ENCODE measurements around the gene DEPDC1B.
A peak's percentile ranks its signal among the peaks of the same experiment; 100 is the strongest.
"Not testable (repeated sequence)": the region's sequence is repeated elsewhere in the genome, so short reads cannot be mapped to it uniquely, and the experiment has no call there.

DEPDC1B gene

GRCh38 chr5:60604771-60605170 lies 95.2 kb downstream of the DEPDC1B start:
- H3K27ac Mint-ChIP-seq, result no peak overlapping the region
- H3K27me3 Mint-ChIP-seq (ENCODE audit: low read depth), result no peaks in the 10 kb centered on the region
- H3K36me3 Mint-ChIP-seq (ENCODE audit: low read depth), result peaks cover 15% of the 10 kb centered on the region
- no peak for DNase-seq (ENCODE audit: low spot score)
- H3K4me3 Mint-ChIP-seq, result no peak overlapping the region
- no peaks in the 10 kb centered on the region for H3K9me3 Mint-ChIP-seq
- peaks cover 10% of the 10 kb centered on the region for H3K4me1 Mint-ChIP-seq (ENCODE audit: low read depth)

DNA sequence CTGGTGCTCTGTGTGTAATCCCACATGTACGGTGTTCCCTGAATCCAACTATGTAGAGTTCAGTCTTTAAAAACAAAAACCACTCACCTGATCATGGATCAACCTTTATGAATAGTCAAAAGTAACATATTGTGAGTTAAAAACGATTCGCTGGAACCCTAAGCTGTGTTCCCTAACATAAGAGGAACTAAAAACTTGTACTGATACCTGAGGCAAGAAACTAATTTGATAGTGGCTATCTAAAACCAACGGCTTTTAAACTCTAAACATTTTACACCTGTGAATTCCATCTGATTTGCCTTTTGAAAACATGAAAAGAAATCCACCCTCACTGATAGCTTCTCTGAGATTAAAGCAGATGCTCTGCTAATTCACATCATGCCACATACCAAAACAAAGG lies 101.5 kb downstream of the DEPDC1B start:
- Mint-ChIP-seq H3K27ac (no peak overlapping the region), H3K9me3 (peaks cover 5% of the 10 kb centered on the region), H3K4me1 (ENCODE audit: low read depth) (peaks cover 34% of the 10 kb centered on the region), H3K36me3 (ENCODE audit: low read depth) (peaks cover 33% of the 10 kb centered on the region), H3K4me3 (peak overlapping the region; percentile 39), H3K27me3 (ENCODE audit: low read depth) (no peaks in the 10 kb centered on the region)
- DNase-seq (ENCODE audit: low spot score), result no peak

DNA sequence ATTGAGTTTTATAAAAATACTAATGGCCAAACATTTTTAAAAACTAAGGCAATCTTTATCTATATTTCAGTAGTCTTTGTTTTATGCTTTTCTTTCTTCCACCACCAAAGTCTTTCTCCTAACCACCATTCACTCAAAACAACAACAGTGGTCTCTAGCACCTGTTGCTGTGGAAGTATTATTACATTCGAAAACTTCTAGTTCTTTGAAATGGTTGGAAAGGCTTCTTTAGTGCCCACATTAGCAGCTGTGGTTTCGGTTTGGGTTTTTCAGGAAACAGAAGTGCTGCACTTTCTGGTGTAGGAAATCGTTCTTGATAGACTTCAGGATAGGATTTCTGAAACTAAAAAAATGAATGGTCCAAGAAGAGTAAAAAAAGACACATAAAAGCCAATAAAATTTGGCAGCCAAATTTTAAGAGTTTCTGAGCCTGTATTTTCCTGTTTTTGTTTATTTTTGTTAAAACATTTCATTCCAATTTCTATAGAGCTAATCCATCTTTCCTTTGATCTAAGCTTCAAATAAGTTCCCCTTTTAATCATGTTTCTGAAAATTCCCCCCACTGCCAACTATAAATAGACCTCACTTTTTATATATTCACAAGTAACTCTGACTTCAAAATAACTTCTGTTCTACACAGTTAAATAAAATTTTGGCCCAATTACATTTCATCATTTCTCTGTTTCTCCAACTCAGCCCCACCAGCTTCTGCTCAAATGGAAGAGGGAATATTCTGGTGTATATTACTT lies 102.2 kb downstream of the DEPDC1B start:
- Mint-ChIP-seq H3K27me3 (ENCODE audit: low read depth) (no peaks in the 10 kb centered on the region), H3K27ac (peak overlapping the region; percentile 2), H3K4me3 (peak overlapping the region; percentile 39), H3K9me3 (peaks cover 5% of the 10 kb centered on the region), H3K4me1 (ENCODE audit: low read depth) (peaks cover 34% of the 10 kb centered on the region), H3K36me3 (ENCODE audit: low read depth) (peaks cover 31% of the 10 kb centered on the region)
- peak; percentile 17 for DNase-seq (ENCODE audit: low spot score)

DNA sequence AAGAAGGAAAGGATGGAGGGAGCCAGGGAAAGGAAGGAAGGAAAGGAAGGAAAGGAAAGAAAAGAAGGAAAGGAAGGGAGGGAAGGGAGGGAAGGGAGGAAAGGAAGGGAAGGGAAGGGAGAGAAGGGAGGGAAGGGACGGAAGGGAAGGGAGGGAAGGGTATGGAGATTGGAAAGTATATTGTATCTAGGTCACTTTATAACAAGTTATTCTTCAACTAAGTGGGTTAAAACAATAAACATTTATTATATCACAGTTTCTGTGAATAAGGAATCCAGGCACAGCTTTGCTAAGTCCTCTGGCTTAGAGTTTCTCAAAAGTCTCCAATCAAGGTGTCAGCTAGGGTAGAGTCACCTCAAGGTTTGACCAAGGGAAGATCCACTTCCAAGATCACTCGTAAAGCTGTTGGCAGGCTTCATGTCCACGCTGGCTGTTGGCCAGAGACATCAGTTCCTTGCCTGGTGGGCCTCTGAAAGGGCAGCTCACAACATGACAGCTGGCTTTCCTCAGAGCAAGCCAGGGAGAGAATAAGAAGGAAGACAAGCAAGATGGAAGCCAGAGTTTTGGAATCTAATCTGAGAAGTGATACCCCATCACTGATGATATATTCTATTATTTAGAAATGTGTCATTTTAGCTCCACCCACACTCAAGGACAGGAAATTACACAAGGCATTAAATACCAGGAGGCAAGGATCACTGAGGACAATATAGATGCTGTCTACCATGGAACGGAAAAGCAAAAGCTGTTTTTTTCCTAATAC lies 105.1 kb downstream of the DEPDC1B start:
- peaks cover 5% of the 10 kb centered on the region for H3K9me3 Mint-ChIP-seq
- H3K4me1 Mint-ChIP-seq (ENCODE audit: low read depth), result peaks cover 28% of the 10 kb centered on the region
- no peak overlapping the region for H3K27ac Mint-ChIP-seq
- H3K4me3 Mint-ChIP-seq, result no peak overlapping the region
- DNase-seq (ENCODE audit: low spot score), result no peak
- no peaks in the 10 kb centered on the region for H3K27me3 Mint-ChIP-seq (ENCODE audit: low read depth)
- peaks cover 27% of the 10 kb centered on the region for H3K36me3 Mint-ChIP-seq (ENCODE audit: low read depth)

- H3K4me3 Mint-ChIP-seq, result no peak overlapping the region
- no peaks in the 10 kb centered on the region for H3K27me3 Mint-ChIP-seq (ENCODE audit: low read depth)
- DNase-seq (ENCODE audit: low spot score), result no peak
- peaks cover 3% of the 10 kb centered on the region for H3K4me1 Mint-ChIP-seq (ENCODE audit: low read depth)
- no peak overlapping the region for H3K27ac Mint-ChIP-seq
- peaks cover 3% of the 10 kb centered on the region for H3K9me3 Mint-ChIP-seq
- peaks cover 15% of the 10 kb centered on the region for H3K36me3 Mint-ChIP-seq (ENCODE audit: low read depth)
Observed at GRCh38 chr5:60590172-60590571, 109.8 kb downstream of the DEPDC1B start.

DNA sequence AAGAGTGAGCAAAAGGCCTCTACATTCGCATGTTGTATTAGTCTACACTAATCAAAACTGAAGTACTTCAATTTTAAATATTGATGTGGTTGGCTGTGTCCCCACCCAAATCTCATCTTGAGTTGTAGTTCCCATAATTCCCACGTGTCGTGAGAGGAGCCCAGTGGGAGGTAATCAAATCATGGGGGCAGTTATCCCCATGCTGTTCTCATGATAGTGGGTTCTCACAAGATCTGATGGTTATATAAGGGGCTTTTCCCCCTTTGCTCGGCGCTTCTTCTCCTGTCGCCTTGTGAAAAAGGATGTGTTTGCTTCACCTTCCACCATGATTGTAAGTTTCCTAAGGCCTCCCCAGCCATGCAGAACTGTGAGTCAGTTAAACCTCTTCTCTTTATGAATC lies 112.7 kb downstream of the DEPDC1B start:
- not testable (repeated sequence) for H3K9me3 Mint-ChIP-seq; H3K36me3 Mint-ChIP-seq (ENCODE audit: low read depth); H3K27ac Mint-ChIP-seq; H3K4me3 Mint-ChIP-seq; DNase-seq (ENCODE audit: low spot score); H3K4me1 Mint-ChIP-seq (ENCODE audit: low read depth); H3K27me3 Mint-ChIP-seq (ENCODE audit: low read depth)

GRCh38 chr5:60586307-60586901 lies 113.6 kb downstream of the DEPDC1B start:
- no peak overlapping the region for H3K4me3 Mint-ChIP-seq
- peaks cover 11% of the 10 kb centered on the region for H3K36me3 Mint-ChIP-seq (ENCODE audit: low read depth)
- peaks cover 6% of the 10 kb centered on the region for H3K4me1 Mint-ChIP-seq (ENCODE audit: low read depth)
- no peak for DNase-seq (ENCODE audit: low spot score)
- H3K9me3 Mint-ChIP-seq, result peaks cover 3% of the 10 kb centered on the region
- no peak overlapping the region for H3K27ac Mint-ChIP-seq
- no peaks in the 10 kb centered on the region for H3K27me3 Mint-ChIP-seq (ENCODE audit: low read depth)

DNA sequence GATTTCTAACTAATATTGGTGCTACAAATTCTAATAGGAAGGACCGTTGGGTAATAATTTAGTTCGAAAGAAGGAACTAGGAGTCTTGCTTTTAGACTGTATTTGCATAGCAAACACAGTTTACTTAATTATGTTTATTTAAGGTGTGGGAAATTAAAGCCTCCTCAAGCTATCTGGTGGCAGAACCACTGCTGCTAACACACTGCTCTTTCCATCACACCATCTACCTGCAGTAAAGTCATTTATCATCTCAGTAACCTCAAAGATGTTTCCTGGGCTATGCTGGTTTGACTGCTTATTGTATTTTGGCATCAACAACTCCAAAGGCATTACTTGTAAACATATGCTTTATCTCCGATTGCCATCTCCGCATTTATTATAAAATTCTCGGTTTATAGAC lies 114.3 kb downstream of the DEPDC1B start:
- H3K27me3 Mint-ChIP-seq (ENCODE audit: low read depth), result no peaks in the 10 kb centered on the region
- DNase-seq (ENCODE audit: low spot score), result no peak
- H3K36me3 Mint-ChIP-seq (ENCODE audit: low read depth), result peaks cover 13% of the 10 kb centered on the region
- no peak overlapping the region for H3K27ac Mint-ChIP-seq
- peaks cover 8% of the 10 kb centered on the region for H3K4me1 Mint-ChIP-seq (ENCODE audit: low read depth)
- peaks cover 3% of the 10 kb centered on the region for H3K9me3 Mint-ChIP-seq
- H3K4me3 Mint-ChIP-seq, result no peak overlapping the region

DNA sequence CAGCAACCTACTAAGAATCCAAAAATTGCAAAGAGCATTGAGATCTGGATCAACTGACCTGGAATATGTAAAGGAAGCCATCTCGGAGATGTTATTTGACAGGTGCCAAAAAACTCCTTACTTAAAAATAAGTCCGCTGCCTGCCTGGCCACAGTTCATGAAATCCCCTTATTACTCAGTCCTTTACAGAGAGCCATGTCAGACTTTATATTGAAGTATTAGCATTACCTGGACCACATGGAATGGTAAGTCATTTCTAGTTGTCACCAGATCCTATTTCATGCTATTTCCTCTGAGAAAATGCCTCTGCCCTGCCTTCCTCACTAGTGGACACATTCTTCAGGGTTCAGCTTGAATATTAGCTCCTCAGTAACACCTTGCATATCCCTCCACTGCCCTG lies 115.7 kb downstream of the DEPDC1B start:
- DNase-seq (ENCODE audit: low spot score), result no peak
- Mint-ChIP-seq H3K27ac (no peak overlapping the region), H3K9me3 (peaks cover 3% of the 10 kb centered on the region), H3K4me3 (no peak overlapping the region), H3K27me3 (ENCODE audit: low read depth) (no peaks in the 10 kb centered on the region), H3K4me1 (ENCODE audit: low read depth) (peaks cover 11% of the 10 kb centered on the region), H3K36me3 (ENCODE audit: low read depth) (peaks cover 13% of the 10 kb centered on the region)

DNA sequence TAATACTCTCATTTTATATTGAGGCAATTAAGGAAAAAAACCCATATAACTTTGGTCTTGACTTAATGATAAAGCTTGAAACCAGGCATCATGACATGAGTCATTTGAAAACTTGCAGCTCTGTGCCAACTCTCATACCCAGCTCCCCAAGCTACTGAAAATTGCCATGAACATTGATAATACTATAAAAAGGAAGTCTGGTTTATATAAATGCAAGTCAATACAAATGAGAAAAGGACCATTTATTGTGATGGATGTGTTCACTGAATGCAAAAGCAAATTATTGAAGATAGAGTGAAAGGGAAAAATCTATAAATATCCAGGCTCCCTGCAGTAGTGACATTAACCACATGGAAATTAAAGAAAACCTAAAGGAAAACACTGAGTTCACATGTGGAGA lies 116.3 kb downstream of the DEPDC1B start:
- DNase-seq (ENCODE audit: low spot score), result no peak
- H3K27me3 Mint-ChIP-seq (ENCODE audit: low read depth), result no peaks in the 10 kb centered on the region

GRCh38 chr5:60578315-60578714 lies 121.7 kb downstream of the DEPDC1B start:
- H3K9me3 Mint-ChIP-seq, result peaks cover 31% of the 10 kb centered on the region
- peak; percentile 13 for DNase-seq (ENCODE audit: low spot score)
- H3K4me1 Mint-ChIP-seq (ENCODE audit: low read depth), result peaks cover 15% of the 10 kb centered on the region
- H3K27me3 Mint-ChIP-seq (ENCODE audit: low read depth), result no peaks in the 10 kb centered on the region
- H3K27ac Mint-ChIP-seq, result peak overlapping the region; percentile 49
- no peak overlapping the region for H3K4me3 Mint-ChIP-seq
- peaks cover 34% of the 10 kb centered on the region for H3K36me3 Mint-ChIP-seq (ENCODE audit: low read depth)

More for the DNA sequence above, 116.3 kb downstream of the DEPDC1B start:
- Mint-ChIP-seq H3K27ac (no peak overlapping the region), H3K36me3 (ENCODE audit: low read depth) (peaks cover 13% of the 10 kb centered on the region), H3K4me3 (no peak overlapping the region), H3K9me3 (peaks cover 3% of the 10 kb centered on the region), H3K4me1 (ENCODE audit: low read depth) (peaks cover 12% of the 10 kb centered on the region)

- H3K9me3 Mint-ChIP-seq, result peaks cover 33% of the 10 kb centered on the region
- no peak for DNase-seq (ENCODE audit: low spot score)
- peaks cover 31% of the 10 kb centered on the region for H3K36me3 Mint-ChIP-seq (ENCODE audit: low read depth)
- H3K4me3 Mint-ChIP-seq, result no peak overlapping the region
- H3K27me3 Mint-ChIP-seq (ENCODE audit: low read depth), result no peaks in the 10 kb centered on the region
- H3K27ac Mint-ChIP-seq, result no peak overlapping the region
- peaks cover 14% of the 10 kb centered on the region for H3K4me1 Mint-ChIP-seq (ENCODE audit: low read depth)
Observed at GRCh38 chr5:60577116-60577515, 122.8 kb downstream of the DEPDC1B start.

DNA sequence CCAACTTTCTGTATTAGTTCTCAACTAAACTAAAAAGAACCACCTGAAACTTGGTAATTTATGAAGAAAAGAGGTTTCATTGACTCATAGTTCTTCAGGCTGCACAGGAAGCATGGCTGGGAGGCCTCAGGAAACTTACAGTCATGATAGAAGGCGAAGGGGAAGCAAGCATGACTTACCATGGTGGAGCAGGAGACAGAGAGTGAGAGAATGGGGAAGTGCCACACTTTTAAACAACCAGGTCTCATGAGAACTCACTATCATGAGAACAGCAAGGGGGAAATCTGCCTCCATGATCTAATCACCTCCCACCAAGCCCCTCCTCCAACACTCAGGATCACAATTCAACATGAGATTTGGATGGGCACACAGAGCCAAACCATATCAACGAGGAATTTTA lies 123.5 kb downstream of the DEPDC1B start:
- DNase-seq (ENCODE audit: low spot score), result no peak
- no peak overlapping the region for H3K27ac Mint-ChIP-seq
- H3K27me3 Mint-ChIP-seq (ENCODE audit: low read depth), result no peaks in the 10 kb centered on the region
- H3K9me3 Mint-ChIP-seq, result peaks cover 33% of the 10 kb centered on the region
- peaks cover 14% of the 10 kb centered on the region for H3K4me1 Mint-ChIP-seq (ENCODE audit: low read depth)
- peaks cover 28% of the 10 kb centered on the region for H3K36me3 Mint-ChIP-seq (ENCODE audit: low read depth)
- no peak overlapping the region for H3K4me3 Mint-ChIP-seq

GRCh38 chr5:60568646-60569045 lies 131.3 kb downstream of the DEPDC1B start:
- no peak for DNase-seq (ENCODE audit: low spot score)
- H3K4me3 Mint-ChIP-seq, result no peak overlapping the region
- no peaks in the 10 kb centered on the region for H3K36me3 Mint-ChIP-seq (ENCODE audit: low read depth)
- H3K27ac Mint-ChIP-seq, result no peak overlapping the region
- no peaks in the 10 kb centered on the region for H3K27me3 Mint-ChIP-seq (ENCODE audit: low read depth)
- no peaks in the 10 kb centered on the region for H3K4me1 Mint-ChIP-seq (ENCODE audit: low read depth)
- H3K9me3 Mint-ChIP-seq, result peaks cover 36% of the 10 kb centered on the region

Measured in T-helper 2 cell treated with Interferon-gamma antibody and Interleukin-4, amounts not matched to agents 5 μg/mL and 100 μg/mL, for 36 hours (primary cell).